ENCODE results near the gene ANKRD33B. TPM values are rescaled to one million over a fixed set of nuclear protein-coding genes. Genes with fewer than 3 reads are reported as not detected.

ANKRD33B gene
- total and polyA plus RNA-seq, 2 experiments from 2014 or later, result 2.9 to 15.4 TPM

DNA sequence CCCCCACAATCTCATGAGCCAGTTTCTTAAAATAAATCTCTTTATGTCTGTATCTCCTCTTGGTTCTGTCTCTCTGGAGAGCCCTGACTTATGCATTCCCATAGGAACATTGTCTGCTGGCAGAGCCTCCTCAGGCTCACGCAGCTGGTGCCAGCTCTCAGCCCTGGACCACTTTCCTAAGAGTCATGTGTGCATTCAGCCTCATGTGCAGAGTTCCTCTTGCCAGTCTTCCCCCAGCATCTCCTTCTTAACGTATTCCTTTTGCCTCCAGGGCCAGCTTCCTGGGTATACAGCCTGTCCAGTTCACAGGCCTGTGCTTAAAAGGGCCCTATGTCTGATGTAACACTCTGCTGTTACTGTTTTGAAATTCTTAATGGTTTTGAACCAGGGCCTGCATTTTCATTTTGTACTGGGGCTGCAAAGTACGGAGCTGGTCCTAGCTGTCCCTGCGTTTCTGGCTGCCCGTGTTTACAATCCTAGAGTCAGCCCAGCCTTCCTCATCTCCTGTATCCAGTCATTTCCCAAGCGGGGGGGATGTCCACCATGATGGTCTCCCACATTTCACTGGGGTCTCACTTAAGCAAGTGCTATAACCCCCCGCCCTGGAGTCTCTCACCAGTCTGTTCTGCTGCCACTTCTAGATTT is 18.1 kb downstream of the ANKRD33B start:
- Histone ChIP-seq H3K27ac (ENCODE audit: low read depth) (no peak overlapping the region), H3K36me3 (ENCODE audit: insufficient read depth) (no peaks in the 10 kb centered on the region; the same call in 1 of the 2 replicates), H3K4me2 (no peak overlapping the region), H3K4me1 (ENCODE audit: insufficient read depth) (peaks cover 14% of the 10 kb centered on the region; the same call in 1 of the 2 replicates), H3K4me3 (no peak overlapping the region), H4K20me1 (replicated peaks; ENCODE audit: insufficient read depth) (no peaks in the 10 kb centered on the region), H3K79me2 (replicated peaks; ENCODE audit: insufficient read depth) (no peaks in the 10 kb centered on the region), H3K27me3 (ENCODE audit: insufficient read depth) (no peaks in the 10 kb centered on the region), H2AFZ (no peak overlapping the region), H3F3A (replicated peaks; ENCODE audit: low read depth) (no peaks in the 10 kb centered on the region), H3K9me2 (ENCODE audit: insufficient read depth) (no peaks in the 10 kb centered on the region)
- no peak overlapping the region; the same call in 2 of the 3 replicates for H3K4me3 Mint-ChIP-seq
- peaks cover 3% of the 10 kb centered on the region for H3K27me3 Mint-ChIP-seq (ENCODE audit: insufficient read depth, low read depth, poor library complexity)
- peaks cover 23% of the 10 kb centered on the region for H3K4me1 Mint-ChIP-seq
- no peaks in the 10 kb centered on the region; the same call in 2 of the 3 replicates for H3K36me3 Mint-ChIP-seq (ENCODE audit: low read depth)
- TF ChIP-seq CREB1 (CRISPR knock-in tag; IDR thresholded peaks at IDR 0.05; ENCODE audit: low read depth), result no peak
- H3K27ac Mint-ChIP-seq, result no peak overlapping the region
- no peaks in the 10 kb centered on the region; the same call in 2 of the 3 replicates for H3K9me3 Mint-ChIP-seq
- DNase-seq (ENCODE audit: low spot score) (no peak), ATAC-seq (no peak)

DNA sequence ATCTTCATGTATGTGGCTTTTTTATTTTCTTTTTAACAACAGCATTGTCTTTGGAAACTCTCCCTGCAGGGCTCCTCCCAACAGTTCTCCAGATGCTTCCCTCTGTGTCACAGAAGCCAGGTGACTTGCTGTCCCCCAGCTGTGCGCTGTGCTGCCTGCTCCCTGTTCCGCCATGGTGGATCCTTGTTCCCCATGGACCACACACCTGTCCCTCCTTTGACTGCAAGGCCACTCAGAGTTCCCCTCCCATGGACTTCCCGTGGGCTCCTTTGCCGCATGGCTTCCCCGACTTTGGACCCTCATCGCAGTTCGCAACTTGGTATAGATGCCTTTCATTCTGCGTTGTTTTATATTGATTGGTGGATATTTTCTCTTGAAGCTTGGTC is 18.6 kb downstream of the ANKRD33B start:
- Histone ChIP-seq H3K36me3 (ENCODE audit: insufficient read depth) (no peaks in the 10 kb centered on the region; the same call in 1 of the 2 replicates), H3K9me2 (ENCODE audit: insufficient read depth) (no peaks in the 10 kb centered on the region), H3K79me2 (replicated peaks; ENCODE audit: insufficient read depth) (no peaks in the 10 kb centered on the region), H3K4me1 (ENCODE audit: insufficient read depth) (peaks cover 14% of the 10 kb centered on the region), H3F3A (replicated peaks; ENCODE audit: low read depth) (no peaks in the 10 kb centered on the region), H3K4me2 (no peak overlapping the region), H3K4me3 (no peak overlapping the region), H2AFZ (no peak overlapping the region), H3K27ac (ENCODE audit: low read depth) (no peak overlapping the region), H4K20me1 (replicated peaks; ENCODE audit: insufficient read depth) (no peaks in the 10 kb centered on the region), H3K27me3 (ENCODE audit: insufficient read depth) (no peaks in the 10 kb centered on the region)
- H3K4me3 Mint-ChIP-seq, result no peak overlapping the region
- TF ChIP-seq STAT1 (IDR thresholded peaks at IDR 0.05; ENCODE audit: unreplicated experiment) (no peak), ZNF331 (CRISPR knock-in tag; IDR thresholded peaks at IDR 0.05; ENCODE audit: low read depth) (no peak), JUNB (IDR thresholded peaks at IDR 0.05; ENCODE audit: unreplicated experiment) (no peak)
- ATAC-seq (no peak), DNase-seq (ENCODE audit: low spot score) (no peak)
- no peaks in the 10 kb centered on the region; the same call in 2 of the 3 replicates for H3K36me3 Mint-ChIP-seq (ENCODE audit: low read depth)
- peaks cover 3% of the 10 kb centered on the region for H3K27me3 Mint-ChIP-seq (ENCODE audit: insufficient read depth, low read depth, poor library complexity)
- no peaks in the 10 kb centered on the region; the same call in 2 of the 3 replicates for H3K9me3 Mint-ChIP-seq
- no peak overlapping the region for H3K27ac Mint-ChIP-seq
- peaks cover 24% of the 10 kb centered on the region for H3K4me1 Mint-ChIP-seq

DNA sequence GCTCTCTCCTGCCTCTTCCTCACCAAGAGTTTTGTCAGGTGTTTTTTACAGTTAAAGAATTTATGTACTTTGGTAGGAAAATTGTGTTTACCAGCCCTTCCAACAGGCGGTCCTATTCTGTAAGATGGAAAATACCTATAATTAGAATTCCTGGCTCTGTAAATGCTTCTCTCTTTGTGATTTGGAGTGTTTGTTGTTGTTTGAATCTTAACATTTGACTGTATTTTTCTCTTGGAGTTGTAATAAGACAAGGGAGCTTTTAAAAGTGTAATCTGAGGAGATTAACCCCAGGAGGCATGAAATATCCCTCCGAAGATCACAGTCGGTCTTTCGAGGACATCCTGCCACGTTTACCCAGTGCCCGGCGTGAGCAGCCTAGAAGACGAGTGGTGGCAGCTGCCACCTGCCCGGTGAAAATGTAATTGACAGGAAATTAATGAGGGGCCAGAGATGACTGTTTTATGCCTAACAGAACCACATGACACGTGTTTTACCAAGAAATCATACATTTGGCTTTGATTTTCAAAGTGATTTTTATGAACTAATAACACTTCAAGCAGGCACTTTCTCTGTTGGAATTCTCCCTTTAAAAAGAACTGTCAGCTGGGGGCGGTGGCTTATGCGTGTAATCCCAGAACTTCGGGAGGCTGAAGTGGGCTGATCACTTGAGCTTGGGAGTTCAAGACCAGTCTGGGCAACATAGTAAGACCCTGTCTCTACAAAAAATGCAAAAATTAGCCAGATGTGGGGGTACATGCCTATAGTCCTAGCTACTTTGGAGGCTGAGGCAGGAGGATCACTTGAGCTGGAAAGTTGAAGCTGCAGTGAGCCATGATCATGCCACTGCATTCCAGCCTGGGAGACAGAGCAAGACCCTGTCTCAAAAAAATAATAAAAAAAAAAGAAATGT is 20.0 kb downstream of the ANKRD33B start:
- no peak overlapping the region for H3K27ac Mint-ChIP-seq
- peaks cover 3% of the 10 kb centered on the region for H3K27me3 Mint-ChIP-seq (ENCODE audit: insufficient read depth, low read depth, poor library complexity)
- peaks cover 27% of the 10 kb centered on the region for H3K4me1 Mint-ChIP-seq
- no peaks in the 10 kb centered on the region for H4K20me1 ChIP-seq (replicated peaks; ENCODE audit: insufficient read depth)
- no peaks in the 10 kb centered on the region; the same call in 1 of the 2 replicates for H3K36me3 ChIP-seq (ENCODE audit: insufficient read depth)
- DNase-seq (ENCODE audit: low spot score) (no peak), ATAC-seq (no peak)
- no peaks in the 10 kb centered on the region for H3K27me3 ChIP-seq (ENCODE audit: insufficient read depth)
- no peaks in the 10 kb centered on the region for H3K79me2 ChIP-seq (replicated peaks; ENCODE audit: insufficient read depth)
- no peaks in the 10 kb centered on the region for H3K9me2 ChIP-seq (ENCODE audit: insufficient read depth)
- H3F3A ChIP-seq (replicated peaks; ENCODE audit: low read depth), result no peaks in the 10 kb centered on the region
- H3K9me3 Mint-ChIP-seq, result no peaks in the 10 kb centered on the region; the same call in 2 of the 3 replicates
- H3K4me3 ChIP-seq, result no peak overlapping the region
- no peak overlapping the region for H3K4me3 Mint-ChIP-seq
- H2AFZ ChIP-seq, result no peak overlapping the region
- peaks cover under 1% of the 10 kb centered on the region; the same call in 1 of the 3 replicates for H3K36me3 Mint-ChIP-seq (ENCODE audit: low read depth)
- H3K4me2 ChIP-seq, result no peak overlapping the region
- H3K4me1 ChIP-seq (ENCODE audit: insufficient read depth), result peaks cover 11% of the 10 kb centered on the region
- H3K27ac ChIP-seq (ENCODE audit: low read depth), result no peak overlapping the region
- TF ChIP-seq NANOG (IDR thresholded peaks at IDR 0.05; ENCODE audit: borderline replicate concordance) (no peak), ZNF114 (CRISPR knock-in tag; IDR thresholded peaks at IDR 0.05) (no peak), JUNB (IDR thresholded peaks at IDR 0.05; ENCODE audit: unreplicated experiment) (no peak), STAT1 (IDR thresholded peaks at IDR 0.05; ENCODE audit: unreplicated experiment) (no peak), ZNF331 (CRISPR knock-in tag; IDR thresholded peaks at IDR 0.05; ENCODE audit: low read depth) (no peak), POLR2AphosphoS5 (IDR thresholded peaks at IDR 0.05; ENCODE audit: low read depth) (no peak)
- TF ChIP-seq, protein P1, sequence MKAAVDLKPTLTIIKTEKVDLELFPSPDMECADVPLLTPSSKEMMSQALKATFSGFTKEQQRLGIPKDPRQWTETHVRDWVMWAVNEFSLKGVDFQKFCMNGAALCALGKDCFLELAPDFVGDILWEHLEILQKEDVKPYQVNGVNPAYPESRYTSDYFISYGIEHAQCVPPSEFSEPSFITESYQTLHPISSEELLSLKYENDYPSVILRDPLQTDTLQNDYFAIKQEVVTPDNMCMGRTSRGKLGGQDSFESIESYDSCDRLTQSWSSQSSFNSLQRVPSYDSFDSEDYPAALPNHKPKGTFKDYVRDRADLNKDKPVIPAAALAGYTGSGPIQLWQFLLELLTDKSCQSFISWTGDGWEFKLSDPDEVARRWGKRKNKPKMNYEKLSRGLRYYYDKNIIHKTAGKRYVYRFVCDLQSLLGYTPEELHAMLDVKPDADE (IDR thresholded peaks at IDR 0.05), result no peak
- TF ChIP-seq, protein P2, sequence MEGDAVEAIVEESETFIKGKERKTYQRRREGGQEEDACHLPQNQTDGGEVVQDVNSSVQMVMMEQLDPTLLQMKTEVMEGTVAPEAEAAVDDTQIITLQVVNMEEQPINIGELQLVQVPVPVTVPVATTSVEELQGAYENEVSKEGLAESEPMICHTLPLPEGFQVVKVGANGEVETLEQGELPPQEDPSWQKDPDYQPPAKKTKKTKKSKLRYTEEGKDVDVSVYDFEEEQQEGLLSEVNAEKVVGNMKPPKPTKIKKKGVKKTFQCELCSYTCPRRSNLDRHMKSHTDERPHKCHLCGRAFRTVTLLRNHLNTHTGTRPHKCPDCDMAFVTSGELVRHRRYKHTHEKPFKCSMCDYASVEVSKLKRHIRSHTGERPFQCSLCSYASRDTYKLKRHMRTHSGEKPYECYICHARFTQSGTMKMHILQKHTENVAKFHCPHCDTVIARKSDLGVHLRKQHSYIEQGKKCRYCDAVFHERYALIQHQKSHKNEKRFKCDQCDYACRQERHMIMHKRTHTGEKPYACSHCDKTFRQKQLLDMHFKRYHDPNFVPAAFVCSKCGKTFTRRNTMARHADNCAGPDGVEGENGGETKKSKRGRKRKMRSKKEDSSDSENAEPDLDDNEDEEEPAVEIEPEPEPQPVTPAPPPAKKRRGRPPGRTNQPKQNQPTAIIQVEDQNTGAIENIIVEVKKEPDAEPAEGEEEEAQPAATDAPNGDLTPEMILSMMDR (conservative IDR thresholded peaks at IDR 0.05; ENCODE audit: low read depth in 2 of 2), result no peak

All from GM23338 (cell line).